Upper lobe of left lung (tissue), 6 donors: Measurements from ENCODE around the gene C19orf25. TPM values are rescaled to one million over a fixed set of nuclear protein-coding genes. Genes with fewer than 3 reads are reported as not detected.
A peak's percentile ranks its signal among the peaks of the same experiment; 100 is the strongest.

Experiments
- ATAC-seq, 2 donors: fragments of 200-7000 bp; cut with Tn5 transposase; one replicate each; pipeline ENCODE4 v1.9.1; 2022; ENCODE audit warnings: mild to moderate bottlenecking in 2 of 2, moderate library complexity in 2 of 2; ENCODE audit not compliant: low FRiP score in 2 of 2
- DNase-seq, 2 donors: peaks; one replicate each; pipeline ENCODE4 v3.0.0-alpha.2; 2019 to 2020
- H3K27ac ChIP-seq, 4 donors: fragments of 200-600 bp; sonication (generic); one replicate each; pipeline ENCODE4 v1.5.1; 2016 to 2019
- H3K27me3 ChIP-seq, 4 donors: fragments of 200-600 bp; sonication (generic); one replicate each; pipeline ENCODE4 v1.5.1; 2017 to 2019
- H3K36me3 ChIP-seq, 4 donors: fragments of 200-600 bp; sonication (generic); one replicate each; pipeline ENCODE4 v1.5.1; 2016 to 2019
- H3K4me1 ChIP-seq, 4 donors: fragments of 200-600 bp; sonication (generic); one replicate each; pipeline ENCODE4 v1.5.1; 2018 to 2019
- H3K4me3 ChIP-seq, 4 donors: fragments of 200-600 bp; sonication (generic); one replicate each; pipeline ENCODE4 v1.5.1; 2017 to 2019; ENCODE audit warnings: mild to moderate bottlenecking in 2 of 4, moderate library complexity in 1 of 4
- H3K9me3 ChIP-seq, 4 donors: fragments of 200-600 bp; sonication (generic); one replicate each; pipeline ENCODE4 v1.5.1; 2018 to 2019
- EP300 ChIP-seq, 4 donors: sonication (generic); formaldehyde crosslinking; IDR thresholded peaks; one replicate each; pipeline ENCODE4 v1.5.1; 2017; ENCODE audit warnings: antibody characterized with exemption in 4 of 4, control low read depth in 2 of 4
- POLR2A ChIP-seq, 4 donors: fragments of 450-650 bp; IDR thresholded peaks; one replicate each; pipeline ENCODE4 v1.5.1; 2016 to 2017; ENCODE audit warnings: antibody characterized with exemption in 4 of 4, mild to moderate bottlenecking in 2 of 4
- POLR2AphosphoS5 ChIP-seq, 2 donors: sonication (generic); formaldehyde crosslinking; IDR thresholded peaks; one replicate each; pipeline ENCODE4 v1.5.1; 2017; ENCODE audit warnings: antibody characterized with exemption in 2 of 2
- WGBS, 2 donors: methylation state at CpG; one replicate each; pipeline ENCODE4 v1.1.5; 2017 to 2018; 5-methylcytosine and 5-hydroxymethylcytosine counted together
- total RNA-seq, 6 donors: library from RNA; depleted of rRNA in 4 of 6; stranded (reverse); fragments of >200 nt in 4 of 6; gene quantifications; one replicate each; pipeline versions ENCODE4 v1.1.0 to v1.2.1, GENCODE V29; 2016 to 2021
- TF ChIP-seq, protein P1 (sequence below), 6 experiments: fragments of 450-650 bp in 4 of 6; fragments of 200-600 bp in 2 of 6; sonication (generic) in 2 of 6; IDR thresholded peaks; one replicate each; pipeline ENCODE4 v1.5.1; 2016 to 2019; ENCODE audit warnings: antibody characterized with exemption in 6 of 6
- donor health status: DM: no; HTN: no; CAD: no; lungs with moderate emphysema.
- donor health status: DM: no; HTN: yes; CAD: no; lungs with severe emphysema.

Gene C19orf25
- total RNA-seq, 6 donors from 2014 or later: 27.2 to 82.8 (median 37.5) TPM

DNA sequence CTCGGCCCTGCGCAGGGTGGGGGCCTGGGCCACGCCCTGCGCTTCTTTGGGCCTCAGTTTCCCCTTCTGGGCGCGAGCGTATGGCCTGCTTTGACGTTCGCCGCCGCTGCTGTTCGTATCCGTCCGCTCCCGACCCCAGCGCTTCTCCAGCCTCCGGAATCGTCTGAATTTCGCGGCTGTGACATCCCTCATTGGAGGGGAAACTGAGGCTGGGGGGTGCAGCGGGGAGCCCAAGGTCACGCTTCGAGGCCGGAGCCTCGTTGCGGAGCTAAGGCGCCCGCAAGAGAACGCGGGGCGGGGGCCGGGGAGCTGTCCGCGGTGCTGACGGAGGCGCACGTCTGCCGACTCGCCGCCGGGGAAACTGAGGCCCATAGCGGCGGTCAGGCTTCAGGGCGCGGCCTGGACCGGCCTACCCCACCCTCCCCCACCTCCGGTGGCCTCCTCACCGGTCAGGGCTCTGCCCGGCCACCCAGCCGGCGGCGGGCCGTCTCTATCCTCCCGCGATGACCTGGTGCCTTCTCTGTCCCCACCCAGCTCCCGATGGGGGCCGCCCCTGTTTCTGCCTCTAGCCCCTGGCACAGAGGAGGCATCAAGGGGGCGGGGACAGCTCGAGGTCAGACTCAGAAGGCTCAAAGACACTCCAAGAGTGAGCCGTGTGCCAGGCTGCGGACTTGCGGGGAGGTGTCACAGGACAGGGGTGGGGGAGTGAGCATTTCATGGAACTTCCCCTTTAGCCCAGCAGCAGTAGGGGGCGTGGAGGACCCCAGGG is 32.1 kb downstream of the C19orf25 start:
- DNase-seq: peak in 1 of 2 donors; percentile 89
- no peak overlapping the region for H3K27ac ChIP-seq
- H3K4me1 ChIP-seq: peaks cover 22 to 36% (median 26%) of the 10 kb centered on the region in 4 donors
- H3K4me3 ChIP-seq: peak overlapping the region in 1 of 4 donors; percentile 50
- TF ChIP-seq EP300 (IDR thresholded peaks at IDR 0.05) (no peak), POLR2A (IDR thresholded peaks at IDR 0.05) (no peak), POLR2AphosphoS5 (IDR thresholded peaks at IDR 0.05) (no peak)
- TF ChIP-seq, protein P1, sequence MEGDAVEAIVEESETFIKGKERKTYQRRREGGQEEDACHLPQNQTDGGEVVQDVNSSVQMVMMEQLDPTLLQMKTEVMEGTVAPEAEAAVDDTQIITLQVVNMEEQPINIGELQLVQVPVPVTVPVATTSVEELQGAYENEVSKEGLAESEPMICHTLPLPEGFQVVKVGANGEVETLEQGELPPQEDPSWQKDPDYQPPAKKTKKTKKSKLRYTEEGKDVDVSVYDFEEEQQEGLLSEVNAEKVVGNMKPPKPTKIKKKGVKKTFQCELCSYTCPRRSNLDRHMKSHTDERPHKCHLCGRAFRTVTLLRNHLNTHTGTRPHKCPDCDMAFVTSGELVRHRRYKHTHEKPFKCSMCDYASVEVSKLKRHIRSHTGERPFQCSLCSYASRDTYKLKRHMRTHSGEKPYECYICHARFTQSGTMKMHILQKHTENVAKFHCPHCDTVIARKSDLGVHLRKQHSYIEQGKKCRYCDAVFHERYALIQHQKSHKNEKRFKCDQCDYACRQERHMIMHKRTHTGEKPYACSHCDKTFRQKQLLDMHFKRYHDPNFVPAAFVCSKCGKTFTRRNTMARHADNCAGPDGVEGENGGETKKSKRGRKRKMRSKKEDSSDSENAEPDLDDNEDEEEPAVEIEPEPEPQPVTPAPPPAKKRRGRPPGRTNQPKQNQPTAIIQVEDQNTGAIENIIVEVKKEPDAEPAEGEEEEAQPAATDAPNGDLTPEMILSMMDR (IDR thresholded peaks at IDR 0.05): no peak
- peaks cover 3 to 61% (median 42%) of the 10 kb centered on the region in 4 donors for H3K27me3 ChIP-seq
- no peaks in the 10 kb centered on the region for H3K9me3 ChIP-seq
- 3 to 10% methylated on average over 14 to 42 of the region's 63 CpGs for WGBS, 2 donors
- peaks cover 0 to 12% (median 9%) of the 10 kb centered on the region in 4 donors for H3K36me3 ChIP-seq
- no peak for ATAC-seq

- peak in 1 of 2 donors; percentile 34 for ATAC-seq
- Histone ChIP-seq H3K36me3 (peaks cover 7 to 20% (median 15%) of the 10 kb centered on the region in 4 donors), H3K4me1 (peaks cover 22 to 36% (median 26%) of the 10 kb centered on the region in 4 donors), H3K27ac (no peak overlapping the region), H3K4me3 (peak overlapping the region in 3 of 4 donors; percentile 36 to 50 (median 45)), H3K9me3 (no peaks in the 10 kb centered on the region), H3K27me3 (peaks cover 3 to 53% (median 38%) of the 10 kb centered on the region in 4 donors)
- no peak for TF ChIP-seq POLR2A (IDR thresholded peaks at IDR 0.05)
- no peak for TF ChIP-seq POLR2AphosphoS5 (IDR thresholded peaks at IDR 0.05)
- TF ChIP-seq, protein P1 (IDR thresholded peaks at IDR 0.05): no peak
- no peak for TF ChIP-seq EP300 (IDR thresholded peaks at IDR 0.05)
- DNase-seq: peak in 1 of 2 donors; percentile 87
- 8% methylated on average over 27 of the region's 99 CpGs; no CpG with 5 or more reads in 1 of the 2 donors for WGBS, 2 donors
Measured at GRCh38 chr19:1445932-1446712, 32.9 kb downstream of the C19orf25 start.

DNA sequence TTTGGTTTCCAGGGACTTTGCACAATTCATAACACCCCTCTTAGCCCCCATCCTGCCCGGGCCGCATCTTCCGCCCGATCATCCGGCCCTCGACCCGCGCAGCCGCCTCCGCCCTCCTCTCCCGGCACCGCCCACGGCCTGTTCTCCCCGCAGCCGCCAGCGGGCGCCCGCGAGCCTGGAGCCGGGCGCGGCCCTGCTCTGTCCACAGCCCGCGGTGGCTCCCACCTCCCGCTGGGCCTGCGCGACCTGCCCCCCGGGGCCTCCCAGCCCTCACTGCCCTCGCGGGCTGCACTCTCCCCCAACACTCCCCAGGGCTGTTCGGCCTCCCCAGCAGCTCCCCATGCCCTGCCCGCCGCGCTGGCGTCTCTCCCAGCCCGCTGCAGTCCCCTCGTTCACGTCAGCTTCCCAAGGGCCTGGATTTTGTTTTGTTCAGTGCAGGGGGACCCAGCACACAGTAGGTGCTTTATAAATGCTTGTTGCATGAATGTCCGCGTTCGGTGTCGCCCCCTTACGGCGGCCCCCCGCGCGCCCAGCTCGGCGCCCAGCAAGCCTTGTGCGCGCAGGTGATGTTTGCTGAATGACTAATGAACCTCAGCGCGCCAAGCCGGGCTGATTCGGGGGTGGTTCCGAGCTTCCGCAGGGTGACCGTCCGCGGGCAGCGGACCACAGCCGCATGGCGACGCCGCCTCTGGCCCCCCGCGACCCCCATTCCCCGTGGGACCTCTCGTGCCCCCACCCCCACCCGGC is 33.7 kb downstream of the C19orf25 start:
- peak; percentile 90 to 95 for ATAC-seq

More for the DNA sequence above, 33.7 kb downstream of the C19orf25 start:
- TF ChIP-seq POLR2AphosphoS5 (IDR thresholded peaks at IDR 0.05): no peak
- TF ChIP-seq, protein P1 (IDR thresholded peaks at IDR 0.05): peak; percentile 93 to 97 (median 95)
- Histone ChIP-seq H3K36me3 (peaks cover 15 to 27% (median 23%) of the 10 kb centered on the region in 4 donors), H3K4me1 (peaks cover 22 to 43% (median 28%) of the 10 kb centered on the region in 4 donors), H3K27me3 (peaks cover under 1 to 45% (median 32%) of the 10 kb centered on the region in 4 donors), H3K4me3 (peak overlapping the region in 3 of 4 donors; percentile 36 to 50 (median 45)), H3K9me3 (no peaks in the 10 kb centered on the region), H3K27ac (peak overlapping the region in 2 of 4 donors; percentile 28 to 31)
- WGBS, 2 donors: 3 to 4% methylated on average over 32 to 34 of the region's 70 CpGs
- peak; percentile 74 to 96 for DNase-seq
